ENCODE measurements around the gene ERFL. TPM values are rescaled to one million over a fixed set of nuclear protein-coding genes. Genes with fewer than 3 reads are reported as not detected.

Gene ERFL
- total and polyA plus RNA-seq, 8 donors = 0.06 to 0.37 (median 0.22) TPM; not detected in 1

- H3K27me3 ChIP-seq = no peaks in the 10 kb centered on the region
- TF ChIP-seq CTCF (IDR thresholded peaks at IDR 0.05) = no peak
- peak in 1 of 6 donors; percentile 7 for DNase-seq
- peak in 1 of 4 donors; percentile 3 for ATAC-seq
- H3K4me1 ChIP-seq = peaks cover 0 to 5% (median 0%) of the 10 kb centered on the region in 3 donors
- H3K4me3 ChIP-seq = no peak overlapping the region
- H3K27ac ChIP-seq = no peak overlapping the region
- no peaks in the 10 kb centered on the region for H3K9me3 ChIP-seq
- WGBS, 2 donors = 91% methylated on average over 12 of the region's 12 CpGs
- FAIRE-seq = no peak
- intact Hi-C loops (cut with DNase I) = loop anchor here in 1 of 3 donors (5.0 kb wide), 1 partner anchor 80 kb away; no protein-coding TSS in a partner anchor
- peaks cover 0 to 41% (median 18%) of the 10 kb centered on the region in 3 donors for H3K36me3 ChIP-seq
Observed at GRCh38 chr19:41872384-41872774, 55.9 kb downstream of the ERFL start.

- WGBS, 2 donors = 79 to 80% methylated on average over 16 of the region's 16 CpGs
- no peak overlapping the region for H3K4me3 ChIP-seq
- DNase-seq (peak in 1 of 6 donors; percentile 34), FAIRE-seq (no peak), ATAC-seq (peak in 3 of 4 donors; percentile 2 to 24 (median 16))
- intact Hi-C loops (cut with DNase I) = loop anchor here in 1 of 3 donors (5.0 kb wide), 1 partner anchor 81 kb away; no protein-coding TSS in a partner anchor
- TF ChIP-seq CTCF (IDR thresholded peaks at IDR 0.05) = no peak
- H3K4me1 ChIP-seq = peaks cover 0 to 5% (median 0%) of the 10 kb centered on the region in 3 donors
- H3K36me3 ChIP-seq = peaks cover 0 to 41% (median 18%) of the 10 kb centered on the region in 3 donors
- no peaks in the 10 kb centered on the region for H3K27me3 ChIP-seq
- no peaks in the 10 kb centered on the region for H3K9me3 ChIP-seq
- H3K27ac ChIP-seq = no peak overlapping the region
Observed at GRCh38 chr19:41871573-41872383, 56.5 kb downstream of the ERFL start.

- intact Hi-C loops (cut with DNase I) = loop anchor here in 1 of 3 donors (5.0 kb wide), 1 partner anchor 82 kb away; no protein-coding TSS in a partner anchor
- Histone ChIP-seq H3K27me3 (no peaks in the 10 kb centered on the region), H3K4me1 (peaks cover 0 to 5% (median 4%) of the 10 kb centered on the region in 3 donors), H3K36me3 (peaks cover under 1 to 41% (median 18%) of the 10 kb centered on the region in 3 donors), H3K27ac (no peak overlapping the region), H3K4me3 (no peak overlapping the region), H3K9me3 (no peaks in the 10 kb centered on the region)
- FAIRE-seq (no peak), ATAC-seq (no peak), DNase-seq (peak in 1 of 6 donors; percentile 18)
- no peak for TF ChIP-seq CTCF (IDR thresholded peaks at IDR 0.05)
- 60 to 98% methylated on average over 3 of the region's 3 CpGs for WGBS, 2 donors
Observed at GRCh38 chr19:41870401-41870873, 57.8 kb downstream of the ERFL start.

GRCh38 chr19:41869374-41869955, 58.8 kb downstream of the ERFL start:
- H3K27ac ChIP-seq = no peak overlapping the region
- H3K9me3 ChIP-seq = no peaks in the 10 kb centered on the region
- no peak overlapping the region for H3K4me3 ChIP-seq
- intact Hi-C loops (cut with DNase I) = no loop called here
- WGBS, 2 donors = 85 to 86% methylated on average over 13 of the region's 13 CpGs
- peaks cover 2 to 51% (median 24%) of the 10 kb centered on the region in 3 donors for H3K36me3 ChIP-seq
- H3K27me3 ChIP-seq = no peaks in the 10 kb centered on the region
- no peak for TF ChIP-seq CTCF (IDR thresholded peaks at IDR 0.05)
- H3K4me1 ChIP-seq = peaks cover 0 to 5% (median 4%) of the 10 kb centered on the region in 3 donors
- FAIRE-seq (no peak), DNase-seq (peak in 2 of 6 donors; percentile 44 to 73), ATAC-seq (no peak)
